HepG2 (cell line): ENCODE measurements around the gene CNN3. TPM values are rescaled to one million over a fixed set of nuclear protein-coding genes. Genes with fewer than 3 reads are reported as not detected.

ENCODE experiments used
- ATAC-seq: fragments of 200-7000 bp; cut with Tn5 transposase; 3 replicates; pipeline ENCODE4 v1.9.1; 2020; ENCODE audit warnings: mild to moderate bottlenecking, moderate library complexity
- BruUV-seq: library from RNA; stranded (reverse); fragments of 400-500 nt; replicated peaks from 2 replicates; lab custom pipeline; 2021; lab: Mats Ljungman, UMichigan
- CTCF ChIA-PET: fragments of 300-600 bp; formaldehyde crosslinking; extraction: SDS; loops from one replicate; lab custom pipeline; 2021; ENCODE audit warnings: low total read pairs, inconsistent platforms, low intra/inter-chr PET ratio; lab: Yijun Ruan, JAX
- POLR2A ChIA-PET: fragments of 350-600 bp; sonication (Branson Sonifier 250); formaldehyde crosslinking; loops from one replicate; lab custom pipeline; 2020; ENCODE audit warnings: antibody characterized with exemption, inconsistent platforms; lab: Yijun Ruan, JAX
- DNase-seq: peaks from one replicate; pipeline ENCODE4 v3.0.0-alpha.2; 2015; ENCODE audit warnings: low spot score
- FAIRE-seq: peaks from 3 replicates; lab custom pipeline; 2011; peaks lifted over from hg19 to GRCh38; lab: Jason Lieb, UNC
- H2AFZ ChIP-seq: one replicate; pipeline ENCODE4 v1.6.1; 2011; ENCODE audit warnings: low read length, inconsistent platforms
- H3K27ac ChIP-seq: fragments of 300-600 bp; 3 replicates; pipeline ENCODE4 v1.8.0; 2011; ENCODE audit warnings: mixed run types, mild to moderate bottlenecking, mixed read lengths, low read length, inconsistent platforms; ENCODE audit not compliant: insufficient read depth; ENCODE audit errors: extremely low read length
- H3K27me3 ChIP-seq, 2 experiments: fragments of 200-600 bp in 1 of 2; 2 replicates in 1 of 2; 3 replicates in 1 of 2; pipeline versions ENCODE4 v1.6.0 to v1.8.0; 2011; ENCODE audit warnings: low read length in 2 of 2, mild to moderate bottlenecking in 2 of 2, moderate library complexity in 2 of 2, inconsistent platforms in 1 of 2; ENCODE audit not compliant: insufficient read depth in 2 of 2, control insufficient read depth in 1 of 2
- H3K36me3 ChIP-seq, 2 experiments: fragments of 200-600 bp in 1 of 2; replicated peaks in 1 of 2; 2 replicates in 1 of 2; 3 replicates in 1 of 2; pipeline versions ENCODE4 v1.5.1 to v1.8.0; 2011; ENCODE audit warnings: low read length in 2 of 2, inconsistent platforms in 1 of 2; ENCODE audit not compliant: insufficient read depth in 2 of 2, control insufficient read depth in 1 of 2
- H3K4me1 ChIP-seq: 2 replicates; pipeline ENCODE4 v1.5.1; 2012; ENCODE audit warnings: low read length, inconsistent platforms; ENCODE audit not compliant: insufficient read depth
- H3K4me2 ChIP-seq: 2 replicates; pipeline ENCODE4 v1.6.0; 2011; ENCODE audit warnings: low read depth, low read length, inconsistent platforms
- H3K4me3 ChIP-seq, 3 experiments: fragments of 200-600 bp in 1 of 3; sonication (generic), shearing (Covaris generic) in 1 of 3; replicated peaks in 1 of 3; 2 replicates each; pipeline ENCODE4 v1.5.1; 2011 to 2016; ENCODE audit warnings: low read length in 3 of 3, inconsistent platforms in 2 of 3, low read depth in 2 of 3, mild to moderate bottlenecking in 2 of 3, control low read depth in 1 of 3, mixed read lengths in 1 of 3; ENCODE audit not compliant: insufficient read depth in 1 of 3
- H3K79me2 ChIP-seq: one replicate; pipeline ENCODE4 v1.6.1; 2011; ENCODE audit warnings: low read length, inconsistent platforms; ENCODE audit not compliant: insufficient read depth
- H3K9ac ChIP-seq: 2 replicates; pipeline ENCODE4 v1.6.0; 2011; ENCODE audit warnings: mild to moderate bottlenecking, low read depth, low read length, inconsistent platforms; ENCODE audit not compliant: insufficient read depth
- H3K9me3 ChIP-seq: 2 replicates; pipeline ENCODE4 v1.5.1; 2012; ENCODE audit warnings: mild to moderate bottlenecking, low read length
- H4K20me1 ChIP-seq: 2 replicates; pipeline ENCODE4 v1.6.0; 2011; ENCODE audit warnings: inconsistent platforms, mild to moderate bottlenecking, low read length, moderate library complexity; ENCODE audit not compliant: insufficient read depth
- ARID5B ChIP-seq: IDR thresholded peaks from 2 replicates; pipeline ENCODE4 v1.4.0; 2020; ENCODE audit warnings: mild to moderate bottlenecking, missing genetic modification reagents
- HES4 ChIP-seq: sonication (generic); formaldehyde crosslinking; IDR thresholded peaks from 2 replicates; pipeline ENCODE4 v1.9.0; 2021; ENCODE audit warnings: mild to moderate bottlenecking, missing genetic modification reagents, borderline replicate concordance
- MIXL1 ChIP-seq: IDR thresholded peaks from 2 replicates; pipeline ENCODE4 v1.6.1; 2016
- NFE2L2 ChIP-seq: fragments of 150-350 bp; IDR thresholded peaks from 2 replicates; pipeline ENCODE4 v1.6.1; 2014; ENCODE audit warnings: low read length
- POLR2AphosphoS2 ChIP-seq: IDR thresholded peaks from 2 replicates; pipeline ENCODE4 v1.6.1; 2011; ENCODE audit warnings: low read depth, low read length, improper control_type of control experiment
- RBM22 ChIP-seq: fragments of 200-400 bp; formaldehyde crosslinking; optimal IDR thresholded peaks from 2 replicates; pipeline ENCODE3; 2017; ENCODE audit warnings: mild to moderate bottlenecking, low read length, moderate library complexity
- ZBTB7A ChIP-seq: sonication (generic); formaldehyde crosslinking; IDR thresholded peaks from 2 replicates; pipeline ENCODE4 v1.8.0; 2022; ENCODE audit warnings: mild to moderate bottlenecking, missing genetic modification reagents
- ZNF30 ChIP-seq: sonication (generic); formaldehyde crosslinking; IDR thresholded peaks from 2 replicates; pipeline ENCODE4 v1.5.0; 2020; ENCODE audit warnings: mild to moderate bottlenecking, missing genetic modification reagents
- ZNF550 ChIP-seq: sonication (generic); formaldehyde crosslinking; IDR thresholded peaks from 2 replicates; pipeline ENCODE4 v1.4.0; 2020; ENCODE audit warnings: mild to moderate bottlenecking, missing genetic modification reagents, borderline replicate concordance
- WGBS: methylation state at CpG from one replicate; pipeline ENCODE4 v1.1.6; 2017; ENCODE audit warnings: low lambda C conversion rate; 5-methylcytosine and 5-hydroxymethylcytosine counted together
- in situ Hi-C: cut with HindIII; loops from 2 replicates; pipeline ENCODE4 v1.10.0; 2017; ENCODE audit warnings: low pct_unique_long_range_greater_than_20kb; ENCODE audit not compliant: extremely low pct_ligation_motif_present
- intact Hi-C: fragments of 100-400 bp; cut with micrococcal nuclease; formaldehyde crosslinking; loops from one replicate; pipeline ENCODE4 v1.10.0; 2022; ENCODE audit not compliant: unreplicated experiment
- polyA plus RNA-seq, 8 experiments: library from polyadenylated mRNA; depleted of rRNA in 3 of 8; stranded (reverse) in 7 of 8; unstranded in 1 of 8; fragments of >200 nt; fragmentation: Illumina TruSeq in 4 of 8; extraction: Trizol in 4 of 8; gene quantifications; 2 replicates each; pipeline versions ENCODE4 v1.2.1 to v1.2.3, GENCODE V29; 2011 to 2016; ENCODE audit warnings: low read depth in 4 of 8, missing spikeins in 1 of 8, mixed read lengths in 1 of 8; ENCODE audit not compliant: insufficient read depth in 1 of 8
- total RNA-seq, 5 experiments: library from RNA; depleted of rRNA; stranded (reverse); fragments of >200 nt; fragmentation: Illumina TruSeq; extraction: Trizol; gene quantifications; 2 replicates each; pipeline ENCODE4 v1.2.3, GENCODE V29; 2016; ENCODE audit warnings: low read depth in 1 of 5

The CNN3 gene
- total and polyA plus RNA-seq, 2 of the 13 experiments (the other 11 are each of a cell fraction or from before 2014, with no cell fraction given), result 113 to 223 TPM

GRCh38 chr1:94970783-94971182, 43.9 kb upstream of the CNN3 start:
- WGBS, result 81% methylated on average over 2 of the region's 2 CpGs
- no TSS peak for BruUV-seq
- in situ Hi-C loops (no loop called here), intact Hi-C loops (no loop called here)
- Histone ChIP-seq H3K27me3 (no peaks in the 10 kb centered on the region), H3K9me3 (no peaks in the 10 kb centered on the region), H2AFZ (no peak overlapping the region), H3K4me3 (no peak overlapping the region), H3K79me2 (no peaks in the 10 kb centered on the region), H3K36me3 (no peaks in the 10 kb centered on the region), H3K27ac (no peak overlapping the region), H4K20me1 (no peaks in the 10 kb centered on the region), H3K9ac (no peak overlapping the region), H3K4me1 (peaks cover 10% of the 10 kb centered on the region; the same call in 1 of the 2 replicates), H3K4me2 (no peak overlapping the region)
- DNase-seq (no peak), FAIRE-seq (no peak), ATAC-seq (peak; percentile 63)
- TF ChIP-seq POLR2AphosphoS2 (no peak), NFE2L2 (no peak), ZNF30 (no peak), HES4 (no peak), MIXL1 (CRISPR knock-in tag) (no peak), ZBTB7A (CRISPR knock-in tag) (no peak), ARID5B (CRISPR knock-in tag) (no peak), ZNF550 (CRISPR knock-in tag) (no peak), RBM22 (no peak)
- ChIA-PET CTCF (no interaction called here), POLR2A (no interaction called here)
